RWPE1 (cell line): Measurements from ENCODE around the gene GAB2.
"Not testable (repeated sequence)": the region's sequence is repeated elsewhere in the genome, so short reads cannot be mapped to it uniquely, and the experiment has no call there.

ENCODE experiments used
- CTCF ChIA-PET: fragments of 350-600 bp; sonication (Branson Sonifier 250); formaldehyde crosslinking; extraction: SDS; loops from one replicate; lab custom pipeline; 2021; lab: Yijun Ruan, JAX
- POLR2A ChIA-PET: fragments of 400-600 bp; formaldehyde crosslinking; extraction: SDS; loops from one replicate; lab custom pipeline; 2020; ENCODE audit warnings: antibody characterized with exemption; ENCODE audit not compliant: low non-redundant PET; lab: Yijun Ruan, JAX
- DNase-seq: peaks from one replicate; pipeline ENCODE4 v3.0.0; 2012; ENCODE audit warnings: low spot score
- H3K27ac ChIP-seq: fragments of 450-650 bp; 2 replicates; pipeline ENCODE4 v1.5.1; 2017
- CTCF ChIP-seq: fragments of 450-650 bp; conservative IDR thresholded peaks from 2 replicates; pipeline ENCODE4 v1.5.1; 2017; ENCODE audit warnings: low read depth, mild to moderate bottlenecking

The GAB2 gene

GRCh38 chr11:78370406-78371172 is 47.0 kb downstream of the GAB2 start:
- ChIA-PET CTCF (no interaction called here), POLR2A (no interaction called here)
- no peak for DNase-seq
- TF ChIP-seq CTCF, result no peak
- no peak overlapping the region for H3K27ac ChIP-seq

GRCh38 chr11:78365381-78365792 is 52.2 kb downstream of the GAB2 start:
- ChIA-PET POLR2A (no interaction called here), CTCF (no interaction called here)
- H3K27ac ChIP-seq, result no peak overlapping the region
- TF ChIP-seq CTCF, result no peak
- peak; percentile 35 for DNase-seq

GRCh38 chr11:78364128-78364751 is 53.4 kb downstream of the GAB2 start:
- TF ChIP-seq CTCF, result no peak
- ChIA-PET POLR2A (no interaction called here), CTCF (no interaction called here)
- DNase-seq, result no peak
- no peak overlapping the region for H3K27ac ChIP-seq

- CTCF ChIA-PET, result no interaction called here
- no peak for DNase-seq
- H3K27ac ChIP-seq, result no peak overlapping the region
- no peak for TF ChIP-seq CTCF
- POLR2A ChIA-PET, result no interaction called here
Measured at GRCh38 chr11:78363024-78363619, 54.5 kb downstream of the GAB2 start.

GRCh38 chr11:78361228-78361627 is 56.4 kb downstream of the GAB2 start:
- POLR2A ChIA-PET, result no interaction called here
- DNase-seq, result no peak
- H3K27ac ChIP-seq, result no peak overlapping the region
- no peak for TF ChIP-seq CTCF
- CTCF ChIA-PET, result interaction anchor here (0.6 kb wide), 1 partner anchor 23 kb away, joined by 3 read pairs; no protein-coding TSS in a partner anchor

GRCh38 chr11:78359921-78360320 is 57.7 kb downstream of the GAB2 start:
- ChIA-PET POLR2A (no interaction called here), CTCF (no interaction called here)
- H3K27ac ChIP-seq, result no peak overlapping the region
- no peak for TF ChIP-seq CTCF
- DNase-seq, result no peak

GRCh38 chr11:78357924-78358323 is 59.7 kb downstream of the GAB2 start:
- H3K27ac ChIP-seq, CTCF ChIA-PET, POLR2A ChIA-PET, DNase-seq: not testable (repeated sequence)

- POLR2A ChIA-PET, CTCF ChIA-PET, DNase-seq, H3K27ac ChIP-seq: not testable (repeated sequence)
Measured at GRCh38 chr11:78357425-78357824, 60.2 kb downstream of the GAB2 start.

GRCh38 chr11:78355742-78356141 is 61.9 kb downstream of the GAB2 start:
- H3K27ac ChIP-seq, POLR2A ChIA-PET, DNase-seq: not testable (repeated sequence)
- CTCF ChIA-PET, result interaction anchor here (0.6 kb wide), 2 partner anchors 30 to 34 kb away, joined by 3 read pairs; no protein-coding TSS in a partner anchor
